Ovary (tissue), 9 donors: ENCODE measurements around the gene EEFSEC. TPM values are rescaled to one million over a fixed set of nuclear protein-coding genes. Genes with fewer than 3 reads are reported as not detected.

Source experiments
- DNase-seq, 5 donors: peaks; one replicate each; pipeline ENCODE4 v3.0.0-alpha.2; 2019 to 2020
- H3K27ac ChIP-seq, 2 donors: fragments of 200-600 bp; one replicate each; pipeline versions ENCODE4 v1.5.1 to v1.8.0; 2019 to 2022
- H3K27me3 ChIP-seq: fragments of 200-600 bp; one replicate; pipeline ENCODE4 v1.8.0; 2022
- H3K36me3 ChIP-seq: fragments of 200-600 bp; sonication (generic); one replicate; pipeline ENCODE4 v1.5.1; 2019
- H3K4me1 ChIP-seq: one replicate; pipeline ENCODE4 v1.8.1; 2013; ENCODE audit warnings: mild to moderate bottlenecking, moderate library complexity; ENCODE audit not compliant: insufficient read depth
- H3K4me3 ChIP-seq: fragments of 200-600 bp; sonication (generic); one replicate; pipeline ENCODE4 v1.5.1; 2017
- H3K9me3 ChIP-seq, 2 donors: fragments of 200-600 bp in 1 of 2; sonication (generic) in 1 of 2; one replicate each; pipeline versions ENCODE4 v1.5.1 to v1.8.1; 2013 to 2019; ENCODE audit warnings: mild to moderate bottlenecking in 1 of 2, moderate library complexity in 1 of 2
- CTCF ChIP-seq, 3 donors: fragments of 450-650 bp in 2 of 3; fragments of 200-600 bp in 1 of 3; IDR thresholded peaks; one replicate each; pipeline versions ENCODE4 v1.5.1 to v1.8.0; 2016 to 2022; ENCODE audit warnings: antibody characterized with exemption in 3 of 3, mild to moderate bottlenecking in 1 of 3
- EP300 ChIP-seq: sonication (generic); formaldehyde crosslinking; IDR thresholded peaks from one replicate; pipeline ENCODE4 v1.6.1; 2017; ENCODE audit warnings: antibody characterized with exemption
- POLR2A ChIP-seq: fragments of 450-650 bp; IDR thresholded peaks from one replicate; pipeline ENCODE4 v1.6.1; 2017; ENCODE audit warnings: antibody characterized with exemption, mild to moderate bottlenecking, moderate library complexity
- WGBS, 3 donors: extraction: QIAGEN DNeasy Blood & Tissue Kit in 1 of 3; methylation state at CpG; one replicate each; pipeline versions ENCODE4 v1.1.5 to v1.1.7; 2013 to 2017; 5-methylcytosine and 5-hydroxymethylcytosine counted together
- intact Hi-C, 4 donors: fragments of 100-400 bp; cut with DNase I; formaldehyde crosslinking; loops; one replicate each; pipeline versions ENCODE4 v1.11.0 to v1.15.1; 2022 to 2023
- polyA plus RNA-seq, 2 donors: library from polyadenylated mRNA; stranded (reverse); fragments of 200-250 nt in 1 of 2; fragments of 350-450 nt in 1 of 2; fragmentation: Illumina TruSeq in 1 of 2; extraction: RNeasy Lipid Tissue Mini Kit (QIAGEN cat#74804) in 1 of 2; gene quantifications; one replicate each; pipeline ENCODE4 v1.2.3, GENCODE V29; 2013 to 2014
- total RNA-seq, 7 donors: library from RNA; depleted of rRNA in 2 of 7; stranded (reverse); fragments of >200 nt in 2 of 7; fragmentation: NEBNext Ultra II Directional in 3 of 7; extraction: Animal tissue kit (Norgen Biotek cat#: 25700) in 3 of 7; gene quantifications; one replicate each; pipeline versions ENCODE4 v1.1.0 to v1.2.4, GENCODE V29; 2016 to 2023
- donor health status: DM: no; HTN: no; CAD: no; lungs with moderate emphysema.
- donor health status: DM: no; HTN: no; CAD: no.
- donor health status: Bipolar disorder and iron deficiency.
- donor health status: DM: yes; HTN: yes; CAD: no.
- donor health status: DM: no; HTN: no; CAD: no.
- donor health status: DM: yes; HTN: yes; CAD: no.

Gene EEFSEC
- total and polyA plus RNA-seq, 9 donors = 6.8 to 21.0 (median 15.4) TPM

GRCh38 chr3:128453501-128454309, 300.4 kb downstream of the EEFSEC start:
- no peak for DNase-seq
- intact Hi-C loops = no loop called here
- Histone ChIP-seq H3K36me3 (no peaks in the 10 kb centered on the region), H3K9me3 (no peaks in the 10 kb centered on the region), H3K4me3 (no peak overlapping the region), H3K27me3 (no peaks in the 10 kb centered on the region), H3K27ac (no peak overlapping the region), H3K4me1 (no peaks in the 10 kb centered on the region)
- WGBS, 3 donors = 80 to 91% (median 85%) methylated on average over 8 to 21 of the region's 21 CpGs
- TF ChIP-seq EP300 (no peak), CTCF (IDR thresholded peaks at IDR 0.05) (no peak), POLR2A (no peak)

GRCh38 chr3:128454310-128454618, 301.0 kb downstream of the EEFSEC start:
- H3K27ac ChIP-seq = no peak overlapping the region
- intact Hi-C loops = no loop called here
- no peaks in the 10 kb centered on the region for H3K4me1 ChIP-seq
- TF ChIP-seq POLR2A (no peak), CTCF (IDR thresholded peaks at IDR 0.05) (no peak), EP300 (no peak)
- no peak for DNase-seq
- H3K27me3 ChIP-seq = no peaks in the 10 kb centered on the region
- WGBS, 3 donors = 62 to 97% (median 89%) methylated on average over 2 of the region's 2 CpGs
- no peak overlapping the region for H3K4me3 ChIP-seq
- H3K36me3 ChIP-seq = no peaks in the 10 kb centered on the region
- no peaks in the 10 kb centered on the region for H3K9me3 ChIP-seq

GRCh38 chr3:128455116-128455515, 301.8 kb downstream of the EEFSEC start:
- TF ChIP-seq EP300 = no peak
- TF ChIP-seq POLR2A = no peak
- no peak for TF ChIP-seq CTCF (IDR thresholded peaks at IDR 0.05)
- Histone ChIP-seq H3K36me3 (no peaks in the 10 kb centered on the region), H3K4me3 (no peak overlapping the region), H3K9me3 (no peaks in the 10 kb centered on the region), H3K27me3 (no peaks in the 10 kb centered on the region), H3K4me1 (no peaks in the 10 kb centered on the region), H3K27ac (no peak overlapping the region)
- intact Hi-C loops = no loop called here
- WGBS, 3 donors = 76 to 81% (median 79%) methylated on average over 5 of the region's 5 CpGs
- no peak for DNase-seq

GRCh38 chr3:128455786-128456748, 302.8 kb downstream of the EEFSEC start:
- TF ChIP-seq POLR2A = no peak
- TF ChIP-seq CTCF (IDR thresholded peaks at IDR 0.05) = no peak
- no peak for TF ChIP-seq EP300
- no peaks in the 10 kb centered on the region for H3K36me3 ChIP-seq
- no peaks in the 10 kb centered on the region for H3K27me3 ChIP-seq
- H3K27ac ChIP-seq = no peak overlapping the region
- 60 to 71% (median 70%) methylated on average over 16 of the region's 16 CpGs for WGBS, 3 donors
- H3K4me3 ChIP-seq = no peak overlapping the region
- H3K4me1 ChIP-seq = no peaks in the 10 kb centered on the region
- intact Hi-C loops = no loop called here
- H3K9me3 ChIP-seq = no peaks in the 10 kb centered on the region
- DNase-seq = no peak
